Retinal pigment epithelial cell (primary cell): Measurements from ENCODE around the gene GRK2.
A peak's percentile ranks its signal among the peaks of the same experiment; 100 is the strongest.

ENCODE experiments used
- DNase-seq: peaks from one replicate; pipeline ENCODE4 v3.0.0-alpha.2; 2010; ENCODE audit warnings: low read depth
- H3K4me3 ChIP-seq: 2 replicates; pipeline ENCODE4 v1.5.1; 2011; ENCODE audit warnings: mild to moderate bottlenecking, low read length, control low read depth, moderate library complexity
- TF ChIP-seq, protein P1 (sequence below): conservative IDR thresholded peaks from 2 replicates; pipeline ENCODE4 v1.5.1; 2011; ENCODE audit warnings: low read depth, low read length, control low read depth, inconsistent platforms

Gene GRK2

DNA sequence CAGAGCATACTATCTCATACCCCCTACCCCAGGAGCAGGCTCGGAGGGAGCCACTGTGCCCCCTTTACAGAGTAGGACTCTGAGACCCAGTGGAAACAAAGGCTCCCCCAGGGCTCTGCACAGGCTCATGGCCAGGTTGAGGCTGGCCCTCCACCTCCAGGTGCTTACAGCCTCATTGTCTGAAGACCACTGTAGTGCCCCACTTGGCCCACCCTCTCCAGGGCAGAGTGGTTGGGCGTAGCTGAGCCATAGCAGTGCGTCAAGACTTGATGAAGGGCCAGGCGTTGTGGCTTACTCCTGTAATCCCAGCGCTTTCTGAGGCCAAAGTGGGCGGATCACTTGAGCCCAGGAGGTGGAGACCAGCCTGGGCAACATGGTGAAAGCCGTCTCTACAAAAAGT is 24.5 kb downstream of the GRK2 start:
- no peak overlapping the region for H3K4me3 ChIP-seq
- TF ChIP-seq, protein P1, sequence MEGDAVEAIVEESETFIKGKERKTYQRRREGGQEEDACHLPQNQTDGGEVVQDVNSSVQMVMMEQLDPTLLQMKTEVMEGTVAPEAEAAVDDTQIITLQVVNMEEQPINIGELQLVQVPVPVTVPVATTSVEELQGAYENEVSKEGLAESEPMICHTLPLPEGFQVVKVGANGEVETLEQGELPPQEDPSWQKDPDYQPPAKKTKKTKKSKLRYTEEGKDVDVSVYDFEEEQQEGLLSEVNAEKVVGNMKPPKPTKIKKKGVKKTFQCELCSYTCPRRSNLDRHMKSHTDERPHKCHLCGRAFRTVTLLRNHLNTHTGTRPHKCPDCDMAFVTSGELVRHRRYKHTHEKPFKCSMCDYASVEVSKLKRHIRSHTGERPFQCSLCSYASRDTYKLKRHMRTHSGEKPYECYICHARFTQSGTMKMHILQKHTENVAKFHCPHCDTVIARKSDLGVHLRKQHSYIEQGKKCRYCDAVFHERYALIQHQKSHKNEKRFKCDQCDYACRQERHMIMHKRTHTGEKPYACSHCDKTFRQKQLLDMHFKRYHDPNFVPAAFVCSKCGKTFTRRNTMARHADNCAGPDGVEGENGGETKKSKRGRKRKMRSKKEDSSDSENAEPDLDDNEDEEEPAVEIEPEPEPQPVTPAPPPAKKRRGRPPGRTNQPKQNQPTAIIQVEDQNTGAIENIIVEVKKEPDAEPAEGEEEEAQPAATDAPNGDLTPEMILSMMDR = no peak
- peak; percentile 82 for DNase-seq

DNA sequence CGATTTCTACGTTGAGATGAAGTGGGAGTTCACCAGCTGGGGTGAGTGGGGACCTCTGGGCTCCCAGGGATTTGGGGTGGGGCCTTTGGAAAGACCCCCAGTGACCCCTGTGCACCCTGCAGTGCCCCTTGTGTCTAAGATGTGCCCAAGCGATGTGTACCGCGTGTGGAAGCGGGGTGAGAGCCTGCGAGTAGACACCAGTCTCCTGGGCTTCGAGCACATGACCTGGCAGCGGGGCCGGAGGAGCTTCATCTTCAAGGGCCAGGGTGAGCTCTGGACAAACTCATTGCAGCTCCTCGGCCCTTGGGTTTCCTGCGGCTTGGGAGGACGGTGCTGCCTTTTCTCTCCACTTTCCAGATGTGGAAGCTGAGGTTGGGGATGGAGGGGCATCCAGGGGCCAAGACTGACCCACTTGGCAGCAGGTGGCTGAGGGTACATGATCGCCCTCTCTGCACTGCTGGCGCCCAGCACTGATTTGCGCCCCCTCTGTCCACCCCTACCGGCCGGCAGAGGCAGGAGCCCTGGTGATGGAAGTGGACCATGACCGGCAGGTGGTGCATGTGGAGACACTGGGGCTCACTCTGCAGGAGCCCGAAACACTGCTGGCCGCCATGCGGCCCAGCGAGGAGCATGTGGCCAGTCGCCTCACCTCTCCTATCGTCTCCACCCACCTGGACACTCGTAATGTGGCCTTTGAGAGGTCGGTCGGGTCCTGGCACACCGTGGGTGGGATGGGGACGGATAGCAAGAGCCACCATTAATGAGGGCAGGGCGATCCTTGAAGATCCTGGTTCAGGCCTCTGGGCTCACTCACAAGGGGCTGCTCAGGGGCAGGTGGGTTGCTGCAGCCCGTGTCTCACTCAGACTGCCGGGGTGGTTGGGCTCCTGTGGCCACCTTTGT is 25.5 kb downstream of the GRK2 start:
- H3K4me3 ChIP-seq = no peak overlapping the region
- no peak for DNase-seq

DNA sequence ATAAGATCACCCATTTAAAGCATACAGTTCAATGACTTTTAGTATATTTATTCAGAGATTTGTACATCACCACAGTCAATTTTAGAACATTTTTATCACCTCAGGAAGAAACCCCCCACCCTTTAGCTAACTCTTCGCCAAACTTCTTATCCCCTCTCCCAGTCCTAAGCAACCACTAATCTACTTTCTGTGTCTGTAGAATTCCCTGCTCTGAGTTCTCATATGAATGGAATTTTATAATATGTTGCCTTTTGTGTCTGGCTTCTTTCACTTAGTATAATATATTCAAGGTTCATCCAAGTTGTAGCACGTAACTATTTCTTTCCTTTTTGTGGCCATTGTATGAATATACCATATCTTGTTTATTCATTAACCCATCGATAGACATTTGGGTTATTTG is 26.4 kb downstream of the GRK2 start:
- no peak for DNase-seq
- no peak overlapping the region for H3K4me3 ChIP-seq
- TF ChIP-seq, protein P1 = no peak

More for the DNA sequence above, 25.5 kb downstream of the GRK2 start:
- TF ChIP-seq, protein P1 = no peak

DNA sequence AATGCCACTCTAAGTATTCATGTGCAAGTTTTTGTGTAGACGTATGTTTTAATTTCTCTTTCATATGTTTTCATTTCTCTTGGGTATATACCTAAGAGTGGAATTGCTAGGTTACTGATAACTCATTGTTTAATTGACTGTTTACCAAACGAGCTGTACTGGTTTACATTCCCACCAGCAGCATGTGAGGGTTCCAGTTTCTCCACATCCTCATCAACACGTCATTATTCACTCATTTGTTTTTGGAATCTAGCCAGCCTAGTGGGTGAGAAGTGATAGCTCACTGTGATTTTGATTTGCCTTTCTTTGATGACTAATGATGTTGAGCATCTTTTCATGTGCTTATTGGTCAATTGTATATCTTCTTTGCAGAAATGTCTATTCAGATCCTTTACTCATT is 26.8 kb downstream of the GRK2 start:
- no peak overlapping the region for H3K4me3 ChIP-seq
- TF ChIP-seq, protein P1 = no peak
- DNase-seq = no peak

DNA sequence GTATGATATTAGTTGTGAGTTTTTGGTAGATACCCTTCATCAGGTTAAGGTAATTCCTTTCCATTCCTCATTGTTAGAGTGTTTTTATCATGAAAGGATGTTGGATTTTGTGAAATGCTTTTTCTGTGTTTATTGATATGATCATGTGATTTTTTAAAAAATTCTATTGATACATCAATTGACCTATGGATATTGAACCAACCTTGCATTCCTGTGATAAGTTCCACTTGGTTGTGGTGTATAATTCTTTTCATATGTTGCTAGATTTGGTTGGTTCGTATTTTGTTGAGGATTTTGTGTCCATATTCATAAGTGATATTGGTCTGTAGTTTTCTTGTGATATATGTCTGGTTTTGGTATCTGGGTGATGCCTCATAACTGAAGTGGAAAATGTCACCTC is 29.6 kb downstream of the GRK2 start:
- DNase-seq = no peak
- TF ChIP-seq, protein P1 = no peak
- no peak overlapping the region for H3K4me3 ChIP-seq

DNA sequence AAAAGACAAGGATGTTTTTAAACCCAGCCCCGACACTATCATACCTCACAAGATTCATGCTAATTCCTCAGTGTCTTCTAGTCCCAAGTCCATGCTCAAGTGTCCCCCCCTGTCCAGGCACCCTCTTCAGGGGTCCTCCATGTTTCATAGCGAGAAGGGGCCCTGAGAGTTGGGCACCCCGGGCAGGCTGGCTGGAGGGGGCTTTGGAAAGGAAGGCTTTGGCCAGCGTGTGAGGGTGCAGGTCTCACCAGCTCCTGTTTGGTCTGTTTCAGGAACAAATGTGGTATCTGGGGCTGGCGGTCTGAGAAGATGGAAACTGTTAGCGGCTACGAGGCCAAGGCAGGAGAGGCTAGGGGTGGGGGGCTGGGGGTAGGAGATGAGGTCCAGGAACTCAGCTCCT is 32.5 kb downstream of the GRK2 start:
- no peak for DNase-seq
- TF ChIP-seq, protein P1 = no peak
- no peak overlapping the region for H3K4me3 ChIP-seq
